HG03064 (cell line): ENCODE data around the gene TMEM204.

Experiments used
- ATAC-seq: cut with Tn5 transposase; IDR thresholded peaks from one replicate; pipeline ENCODE4 v1.9.1; 2021; ENCODE audit warnings: low read depth; ENCODE audit not compliant: unreplicated experiment

The TMEM204 gene

GRCh38 chr16:1533443-1533951, at the start of gene TMEM204:
Gene TMEM204, plus strand, starts transcription at chr16:1533666. Its CDS starts 610 bp downstream, at chr16:1534276.
- ATAC-seq, result no peak

- ATAC-seq, result no peak
These were observed 47.5 kb upstream of the TMEM204 start for GRCh38 chr16:1485847-1486496.

DNA sequence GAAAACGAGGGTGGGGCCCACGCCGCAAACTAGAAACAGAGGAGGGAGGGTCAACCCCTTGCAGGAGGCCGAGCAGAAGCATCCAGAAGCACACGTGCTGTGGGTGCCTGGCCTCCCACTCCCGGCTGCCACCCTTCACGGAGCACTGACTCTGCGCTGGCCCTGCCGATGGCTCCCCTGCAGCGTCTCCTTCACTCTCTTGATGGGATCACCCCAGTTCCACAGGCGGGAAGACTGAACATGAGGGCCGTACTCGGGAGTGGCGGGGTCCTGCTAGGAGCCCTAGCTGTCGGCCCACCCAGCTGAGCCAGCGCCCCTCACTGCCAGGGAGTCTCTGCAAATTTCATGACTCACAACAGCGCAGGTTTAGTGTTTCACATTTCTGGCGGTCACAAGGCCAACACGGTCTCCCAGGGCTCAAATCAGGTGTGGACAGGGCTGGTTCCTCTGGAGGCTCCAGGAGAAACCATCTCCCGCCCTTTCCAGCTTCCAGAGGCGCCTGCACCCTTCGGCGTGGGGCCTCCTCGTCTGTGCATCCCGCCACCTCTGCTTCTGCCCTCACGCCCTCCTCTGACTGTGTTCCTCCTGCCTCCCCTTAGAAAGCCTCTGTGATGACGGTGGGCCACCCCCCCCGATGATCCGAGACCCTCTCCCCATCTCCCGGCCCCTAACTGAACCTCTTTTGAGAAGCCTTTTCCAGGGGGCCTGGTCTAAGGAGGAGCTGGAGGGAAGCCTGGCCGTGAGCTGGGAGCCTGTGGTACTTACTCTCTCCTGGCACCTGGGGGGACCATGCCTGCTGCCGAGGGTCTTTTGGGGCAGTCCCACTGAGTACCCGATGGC, 46.7 kb upstream of the TMEM204 start:
- ATAC-seq, result no peak

DNA sequence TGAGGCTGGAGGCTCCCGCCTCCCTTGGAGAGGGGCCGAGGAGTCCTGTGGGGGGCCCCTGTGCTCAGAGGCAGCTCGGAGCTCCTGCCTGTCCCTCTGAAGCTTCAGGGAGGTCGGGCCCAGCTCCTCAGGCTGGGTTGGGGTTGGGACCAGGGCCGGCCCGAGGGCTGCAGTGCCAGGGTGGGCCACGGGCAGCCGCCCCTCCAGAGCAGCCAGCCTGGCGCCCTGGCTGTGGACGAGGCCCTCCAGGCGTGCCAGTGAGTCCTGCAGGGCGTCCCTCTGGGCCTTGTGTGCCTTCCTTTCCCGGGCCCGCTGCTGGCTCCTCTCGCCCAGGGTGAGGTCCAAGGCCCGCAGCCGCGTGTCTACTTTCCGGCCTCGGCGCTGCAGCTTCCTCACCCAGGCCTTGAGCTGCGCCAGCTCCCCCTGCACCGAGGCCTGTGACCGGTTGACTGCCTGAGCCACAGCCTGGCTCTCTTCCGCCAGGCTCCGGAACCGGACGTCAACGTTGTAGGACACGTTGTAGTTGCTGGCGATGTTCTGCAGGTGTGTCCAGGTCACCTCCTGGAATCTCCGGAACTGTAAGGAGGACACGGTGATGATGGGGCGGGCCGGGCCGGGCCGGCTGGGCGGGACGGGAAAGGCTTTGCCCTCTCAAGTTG, 45.9 kb upstream of the TMEM204 start:
- ATAC-seq, result no peak

- ATAC-seq, result no peak
These were observed 45.3 kb upstream of the TMEM204 start for GRCh38 chr16:1488054-1488601.

- no peak for ATAC-seq
These were observed 44.8 kb upstream of the TMEM204 start, which contains the start of gene PTX4 for GRCh38 chr16:1488619-1489018. Gene PTX4, minus strand, starts transcription at chr16:1488944. Its CDS starts 35 bp downstream, at chr16:1488909.

DNA sequence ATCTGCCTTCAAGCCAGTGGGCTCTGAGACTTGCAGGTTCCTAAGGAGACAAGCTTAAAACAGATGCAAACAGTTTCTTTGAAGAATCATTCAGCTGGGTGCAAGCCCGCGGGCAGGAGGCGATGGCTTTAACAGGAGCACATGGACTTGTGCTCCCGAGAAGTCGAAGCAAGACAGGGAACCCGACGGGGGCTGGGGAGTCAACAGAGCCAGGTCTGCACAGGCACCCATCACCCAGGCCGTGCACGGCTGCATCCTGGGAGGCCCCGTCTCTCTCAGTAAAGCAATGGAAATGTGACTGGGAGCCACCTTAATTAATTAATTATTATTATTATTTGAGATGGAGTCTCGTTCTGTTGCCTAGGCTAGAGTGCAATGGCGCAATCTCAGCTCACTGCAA, 44.4 kb upstream of the TMEM204 start:
- ATAC-seq, result no peak

DNA sequence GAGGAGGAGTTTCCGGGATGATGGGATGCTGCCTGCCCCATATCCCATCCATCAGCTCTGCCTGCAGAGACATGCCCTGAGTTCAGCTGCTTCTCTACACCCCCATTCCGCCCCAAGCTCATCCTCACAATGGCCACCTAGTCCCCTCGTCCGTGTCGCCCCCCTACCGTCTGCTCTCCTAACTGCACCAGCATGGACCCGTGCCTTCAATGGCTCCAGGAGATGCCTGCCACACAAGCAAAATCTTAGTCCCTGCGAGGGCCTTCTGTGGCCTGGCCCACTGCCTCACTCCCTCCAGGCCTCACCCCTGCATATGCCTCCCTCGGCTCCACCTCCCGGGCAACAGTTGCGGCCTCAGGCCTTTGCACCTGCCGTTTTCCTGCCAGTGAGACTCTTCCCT, 42.1 kb upstream of the TMEM204 start:
- ATAC-seq, result no peak

DNA sequence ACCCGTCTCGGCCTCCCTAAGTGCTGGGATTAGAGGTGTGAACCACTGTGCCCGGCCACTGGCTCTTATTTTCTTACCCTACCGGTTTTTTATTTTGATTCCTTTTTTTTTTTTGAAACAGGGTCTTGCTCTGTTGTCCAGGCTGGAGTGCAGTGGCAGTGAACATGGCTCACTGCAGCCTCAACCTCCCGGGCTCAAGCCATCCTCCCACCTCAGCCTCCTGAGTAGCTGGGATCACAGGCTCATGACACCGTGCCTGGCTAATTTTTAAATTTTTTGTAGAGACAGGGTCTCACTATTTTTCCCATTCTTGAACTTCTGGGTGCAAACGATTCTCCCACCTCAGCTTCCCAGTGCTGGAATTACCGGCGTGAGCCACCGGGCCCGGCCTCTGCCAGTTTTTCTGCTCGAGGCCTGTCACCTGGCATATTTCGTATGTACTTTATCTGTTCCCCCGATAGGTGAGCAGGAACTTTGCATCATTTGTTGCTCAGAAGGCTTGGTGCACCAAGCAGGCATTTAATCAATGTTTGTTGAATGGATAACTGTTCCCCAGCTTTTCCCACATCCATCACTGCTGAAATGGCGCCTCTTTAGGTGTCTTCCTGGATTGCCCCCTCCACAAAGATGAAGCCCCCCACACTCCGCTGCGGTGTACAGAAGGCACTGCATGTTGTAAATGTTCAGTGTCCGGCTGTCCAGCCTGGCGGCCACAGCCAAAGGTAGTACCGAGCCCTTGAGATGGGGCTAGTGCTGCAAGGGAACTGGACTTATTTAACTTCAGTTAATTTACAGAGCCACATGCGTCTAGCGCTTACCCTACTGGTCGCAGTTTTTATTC, 41.2 kb upstream of the TMEM204 start:
- ATAC-seq, result no peak

GRCh38 chr16:1492923-1493745, 40.3 kb upstream of the TMEM204 start, which contains the start of gene TELO2:
Gene TELO2, plus strand, starts transcription at chr16:1493360. Its CDS starts 922 bp downstream, at chr16:1494282.
- ATAC-seq, result no peak

GRCh38 chr16:1493746-1494094, 39.7 kb upstream of the TMEM204 start:
- no peak for ATAC-seq

DNA sequence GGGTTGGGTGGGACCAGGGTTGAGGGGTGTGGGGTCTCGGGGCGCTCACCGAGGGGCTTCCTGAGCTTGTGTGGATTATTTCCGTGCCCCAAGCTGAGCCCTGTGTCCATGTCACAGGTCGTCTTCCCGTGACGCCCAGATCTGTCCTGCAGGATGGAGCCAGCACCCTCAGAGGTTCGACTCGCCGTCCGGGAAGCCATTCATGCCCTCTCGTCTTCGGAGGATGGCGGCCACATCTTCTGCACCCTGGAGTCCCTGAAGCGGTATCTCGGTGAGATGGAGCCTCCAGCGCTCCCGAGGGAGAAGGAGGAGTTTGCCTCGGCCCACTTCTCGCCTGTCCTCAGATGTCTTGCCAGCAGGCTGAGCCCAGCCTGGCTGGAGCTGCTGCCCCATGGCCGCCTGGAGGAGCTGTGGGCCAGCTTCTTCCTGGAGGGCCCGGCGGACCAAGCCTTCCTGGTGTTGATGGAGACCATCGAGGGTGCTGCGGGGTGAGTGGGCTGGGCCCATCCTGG, 39.3 kb upstream of the TMEM204 start:
- ATAC-seq, result no peak

- no peak for ATAC-seq
These were observed 38.8 kb upstream of the TMEM204 start for GRCh38 chr16:1494711-1495110.

DNA sequence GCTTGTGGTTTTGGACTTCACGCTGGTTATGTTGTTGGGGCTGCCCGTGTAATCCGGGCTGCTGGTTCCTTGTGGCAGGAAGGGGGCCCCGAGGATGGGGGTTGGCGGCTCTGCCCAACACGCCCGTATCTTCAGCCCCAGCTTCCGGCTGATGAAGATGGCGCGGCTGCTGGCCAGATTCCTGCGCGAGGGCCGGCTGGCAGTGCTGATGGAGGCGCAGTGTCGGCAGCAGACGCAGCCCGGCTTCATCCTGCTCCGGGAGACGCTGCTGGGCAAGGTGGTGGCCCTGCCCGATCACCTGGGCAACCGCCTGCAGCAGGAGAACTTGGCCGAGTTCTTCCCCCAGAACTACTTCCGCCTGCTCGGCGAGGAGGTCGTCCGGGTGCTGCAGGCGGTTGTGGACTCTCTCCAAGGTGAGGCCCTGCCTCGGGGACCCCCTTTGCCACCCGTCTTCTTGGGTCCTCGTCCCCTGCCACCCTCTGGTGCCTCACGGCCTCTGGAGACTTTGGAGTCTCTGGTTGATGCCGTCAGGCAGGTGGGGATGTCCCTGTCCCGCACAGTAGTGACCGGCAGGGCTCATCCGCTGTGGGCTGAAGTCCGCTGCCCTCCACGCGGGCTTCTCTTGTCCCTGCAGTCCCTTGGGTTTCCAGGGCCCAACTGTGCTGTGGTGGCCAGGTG, 38.1 kb upstream of the TMEM204 start:
- ATAC-seq, result no peak

- ATAC-seq, result no peak
These were observed 37.6 kb upstream of the TMEM204 start for GRCh38 chr16:1495889-1496262.

DNA sequence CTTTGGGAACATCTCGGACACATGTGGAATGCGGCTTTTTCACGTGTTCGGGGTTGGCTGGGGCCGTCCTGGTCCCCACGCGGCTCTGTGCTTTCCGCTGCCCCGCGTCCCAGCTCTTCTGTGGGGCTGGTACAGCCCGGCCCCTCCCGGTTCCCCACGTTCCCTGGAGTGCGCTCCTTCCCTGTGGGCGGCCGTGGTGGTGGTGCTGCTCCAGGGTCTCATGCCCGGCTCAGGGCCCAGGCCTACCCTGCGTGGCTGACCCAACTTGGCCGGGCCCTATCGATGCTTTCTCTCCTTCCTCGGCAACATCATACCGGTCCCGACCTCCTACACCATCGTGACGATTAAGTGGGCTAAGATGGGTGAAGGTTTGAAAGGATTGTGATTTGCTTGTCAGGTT, 37.0 kb upstream of the TMEM204 start:
- no peak for ATAC-seq

GRCh38 chr16:1497014-1497598, 36.4 kb upstream of the TMEM204 start:
- ATAC-seq, result no peak
